Hepatocyte (in vitro differentiated cells): Measurements from ENCODE around the gene JMJD1C.

ENCODE experiments used
- CTCF ChIP-seq: fragments of 200-600 bp; sonication (generic); IDR thresholded peaks from 2 replicates; pipeline ENCODE4 v1.5.1; 2016; ENCODE audit warnings: antibody characterized with exemption, mild to moderate bottlenecking; ENCODE audit not compliant: poor library complexity
- EZH2 ChIP-seq: fragments of 200-600 bp; sonication (generic); IDR thresholded peaks from 2 replicates; pipeline ENCODE4 v1.6.1; 2016; ENCODE audit warnings: antibody characterized with exemption, mild to moderate bottlenecking, borderline replicate concordance
- EZH2phosphoT487 ChIP-seq: fragments of 200-600 bp; sonication (generic); IDR thresholded peaks from one replicate; pipeline ENCODE4 v1.6.1; 2018; ENCODE audit warnings: antibody characterized with exemption, mild to moderate bottlenecking, low read depth, moderate library complexity; ENCODE audit not compliant: unreplicated experiment, severe bottlenecking

DNA sequence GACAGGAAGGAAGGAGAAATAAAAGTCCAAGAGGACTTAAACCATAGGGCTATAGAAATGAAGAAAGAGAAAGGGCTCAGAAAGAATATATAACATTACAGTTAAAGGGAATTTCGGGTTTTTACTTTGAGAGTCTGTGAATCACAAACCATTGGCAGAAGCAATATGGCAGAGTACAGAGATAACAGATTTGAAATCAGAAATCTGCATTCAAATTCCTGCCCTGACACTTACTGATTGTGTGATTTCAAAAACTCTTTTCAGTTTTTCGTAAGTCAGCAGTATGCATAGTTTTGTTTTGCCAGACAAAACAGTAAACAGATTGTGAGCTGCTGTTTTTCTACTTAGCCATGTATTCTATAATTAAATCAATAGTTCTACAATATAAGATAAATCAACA lies 8.2 kb downstream of the JMJD1C start:
- TF ChIP-seq CTCF, result no peak
- no peak for TF ChIP-seq EZH2
- no peak for TF ChIP-seq EZH2phosphoT487
